ENCODE measurements around the gene DCTN5.

DNA sequence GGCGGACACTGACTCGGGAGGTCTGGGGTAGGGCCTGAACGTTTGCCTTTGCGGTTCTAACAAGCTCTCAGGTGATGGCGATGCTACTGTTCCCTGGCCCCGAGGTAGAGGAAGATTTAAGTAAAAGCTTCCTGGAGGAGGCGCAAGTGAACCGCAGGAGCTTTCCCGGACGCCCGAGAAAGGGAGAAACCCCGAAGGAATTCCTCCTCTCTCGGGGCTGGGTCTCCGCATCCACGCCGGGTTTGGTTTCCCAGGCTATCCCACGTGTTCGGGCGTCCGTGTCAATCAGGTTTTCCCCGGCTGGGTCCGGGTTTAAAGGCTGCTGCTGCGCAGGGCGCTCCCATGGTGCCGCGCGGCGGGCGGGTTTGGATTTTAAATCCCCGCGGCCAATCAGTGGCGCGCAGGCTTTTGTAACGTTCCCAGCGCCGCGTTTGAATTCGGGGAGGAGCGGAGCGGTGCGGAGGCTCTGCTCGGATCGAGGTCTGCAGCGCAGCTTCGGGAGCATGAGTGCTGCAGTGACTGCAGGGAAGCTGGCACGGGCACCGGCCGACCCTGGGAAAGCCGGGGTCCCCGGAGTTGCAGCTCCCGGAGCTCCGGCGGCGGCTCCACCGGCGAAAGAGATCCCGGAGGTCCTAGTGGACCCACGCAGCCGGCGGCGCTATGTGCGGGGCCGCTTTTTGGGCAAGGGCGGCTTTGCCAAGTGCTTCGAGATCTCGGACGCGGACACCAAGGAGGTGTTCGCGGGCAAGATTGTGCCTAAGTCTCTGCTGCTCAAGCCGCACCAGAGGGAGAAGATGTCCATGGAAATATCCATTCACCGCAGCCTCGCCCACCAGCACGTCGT lies 37.4 kb downstream of the DCTN5 start, which contains the start of gene PLK1:
- TF ChIP-seq EZH2 (IDR thresholded peaks at IDR 0.05; ENCODE audit: insufficient read depth, poor library complexity, severe bottlenecking) (no peak), EZH2phosphoT487 (IDR thresholded peaks at IDR 0.05; ENCODE audit: insufficient read depth, low read depth) (no peak)
